ENCODE data around the gene ZIC1.
A peak's percentile ranks its signal among the peaks of the same experiment; 100 is the strongest.

ZIC1 gene

GRCh38 chr3:147413686-147414389 is 4.7 kb downstream of the ZIC1 start:
- H3K36me3 ChIP-seq (ENCODE audit: insufficient read depth, low read depth, low read length): no peaks in the 10 kb centered on the region

GRCh38 chr3:147414390-147415138 is 5.4 kb downstream of the ZIC1 start:
- H3K27me3 ChIP-seq (ENCODE audit: insufficient read depth, low read length): peaks cover 100% of the 10 kb centered on the region
- H3K9me3 ChIP-seq (ENCODE audit: insufficient read depth, low read depth, low read length): no peaks in the 10 kb centered on the region
- no peaks in the 10 kb centered on the region for H3K36me3 ChIP-seq (ENCODE audit: insufficient read depth, low read depth, low read length)
- no peak overlapping the region; the same call in 1 of the 2 replicates for H3K9ac ChIP-seq (ENCODE audit: low read depth, low read length)
- H3K4me3 ChIP-seq (ENCODE audit: low read length): peak overlapping the region; percentile 39; the same call in 1 of the 2 replicates
- peaks cover 12% of the 10 kb centered on the region for H3K4me1 ChIP-seq (ENCODE audit: insufficient read depth, low read length)
- H3K27ac ChIP-seq (ENCODE audit: low read length): no peak overlapping the region

More at GRCh38 chr3:147413686-147414389, 4.7 kb downstream of the ZIC1 start:
- Histone ChIP-seq H3K9me3 (ENCODE audit: insufficient read depth, low read depth, low read length) (no peaks in the 10 kb centered on the region), H3K4me1 (ENCODE audit: insufficient read depth, low read length) (peaks cover 11% of the 10 kb centered on the region), H3K9ac (ENCODE audit: low read depth, low read length) (peak overlapping the region; percentile 28; the same call in 1 of the 2 replicates), H3K4me3 (ENCODE audit: low read length) (peak overlapping the region; percentile 58), H3K27ac (ENCODE audit: low read length) (no peak overlapping the region), H3K27me3 (ENCODE audit: insufficient read depth, low read length) (peaks cover 100% of the 10 kb centered on the region)

GRCh38 chr3:147415286-147415685 is 6.1 kb downstream of the ZIC1 start:
- Histone ChIP-seq H3K4me1 (ENCODE audit: insufficient read depth, low read length) (peaks cover 18% of the 10 kb centered on the region), H3K4me3 (ENCODE audit: low read length) (no peak overlapping the region), H3K9me3 (ENCODE audit: insufficient read depth, low read depth, low read length) (peaks cover 6% of the 10 kb centered on the region; the same call in 1 of the 2 replicates), H3K27me3 (ENCODE audit: insufficient read depth, low read length) (peaks cover 100% of the 10 kb centered on the region), H3K27ac (ENCODE audit: low read length) (no peak overlapping the region), H3K9ac (ENCODE audit: low read depth, low read length) (no peak overlapping the region), H3K36me3 (ENCODE audit: insufficient read depth, low read depth, low read length) (no peaks in the 10 kb centered on the region)

GRCh38 chr3:147415874-147416273 is 6.7 kb downstream of the ZIC1 start:
- no peak overlapping the region for H3K4me3 ChIP-seq (ENCODE audit: low read length)
- H3K36me3 ChIP-seq (ENCODE audit: insufficient read depth, low read depth, low read length): no peaks in the 10 kb centered on the region
- no peak overlapping the region for H3K9ac ChIP-seq (ENCODE audit: low read depth, low read length)
- H3K9me3 ChIP-seq (ENCODE audit: insufficient read depth, low read depth, low read length): peaks cover 10% of the 10 kb centered on the region; the same call in 1 of the 2 replicates
- peaks cover 15% of the 10 kb centered on the region for H3K4me1 ChIP-seq (ENCODE audit: insufficient read depth, low read length)
- peaks cover 100% of the 10 kb centered on the region for H3K27me3 ChIP-seq (ENCODE audit: insufficient read depth, low read length)
- no peak overlapping the region for H3K27ac ChIP-seq (ENCODE audit: low read length)

DNA sequence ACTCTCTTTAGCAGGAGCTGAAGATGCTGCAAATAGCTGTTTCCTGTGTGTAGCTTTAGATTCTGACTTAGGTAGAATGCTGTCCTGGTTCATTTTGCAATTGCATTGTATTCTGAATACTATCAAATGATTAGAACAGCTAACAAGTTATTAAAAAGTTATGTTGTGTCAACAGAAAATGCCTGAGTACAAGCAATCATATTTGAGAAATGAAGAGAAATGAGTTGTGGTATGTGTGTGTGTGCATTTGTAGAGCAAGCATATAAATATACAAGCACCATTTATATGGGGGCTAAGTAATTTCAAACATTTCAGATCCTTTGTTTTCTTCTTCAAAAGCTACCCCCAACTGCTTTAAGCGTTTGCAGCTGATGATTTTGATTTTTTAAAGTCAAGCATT is 7.8 kb downstream of the ZIC1 start:
- peaks cover 100% of the 10 kb centered on the region for H3K27me3 ChIP-seq (ENCODE audit: insufficient read depth, low read length)
- H3K36me3 ChIP-seq (ENCODE audit: insufficient read depth, low read depth, low read length): no peaks in the 10 kb centered on the region
- no peak overlapping the region for H3K27ac ChIP-seq (ENCODE audit: low read length)
- H3K9ac ChIP-seq (ENCODE audit: low read depth, low read length): no peak overlapping the region
- H3K4me3 ChIP-seq (ENCODE audit: low read length): no peak overlapping the region
- peaks cover 10% of the 10 kb centered on the region; the same call in 1 of the 2 replicates for H3K9me3 ChIP-seq (ENCODE audit: insufficient read depth, low read depth, low read length)
- peaks cover 15% of the 10 kb centered on the region for H3K4me1 ChIP-seq (ENCODE audit: insufficient read depth, low read length)

DNA sequence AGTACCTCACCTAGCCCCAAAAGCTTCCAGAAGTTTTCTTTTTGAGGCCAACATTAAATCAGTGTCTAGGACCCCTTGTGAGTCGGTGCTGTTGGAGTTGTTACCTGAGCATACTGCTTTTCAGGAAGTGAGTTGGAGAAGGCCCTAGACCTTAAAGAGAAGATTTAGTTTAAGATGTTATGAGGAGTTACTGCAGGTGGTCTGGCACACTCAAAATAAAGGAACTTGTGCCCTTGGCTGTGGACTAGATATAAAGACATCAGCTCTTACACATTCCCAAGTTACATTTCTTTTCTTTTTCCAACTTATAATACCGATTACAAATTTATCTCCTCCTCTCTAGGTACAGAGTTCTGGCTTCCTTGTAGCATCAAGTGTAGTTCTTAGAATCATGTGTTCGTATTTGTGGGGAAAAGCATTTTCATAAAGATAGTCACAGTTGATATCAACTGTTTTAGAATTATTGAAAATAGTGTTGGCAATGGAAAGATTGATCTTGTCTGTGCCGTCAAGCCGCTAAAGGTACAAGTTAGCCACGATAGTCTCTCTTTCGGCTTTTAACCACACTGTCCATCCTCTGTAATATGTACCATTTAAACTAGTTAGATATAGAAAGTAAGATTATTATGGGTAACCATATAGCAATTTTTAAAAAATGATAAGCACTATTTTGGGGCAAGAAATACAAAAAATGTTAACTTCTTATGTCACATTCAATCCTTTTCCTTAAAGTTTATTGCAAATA is 8.6 kb downstream of the ZIC1 start:
- H3K4me1 ChIP-seq (ENCODE audit: insufficient read depth, low read length): peaks cover 15% of the 10 kb centered on the region
- no peak overlapping the region for H3K27ac ChIP-seq (ENCODE audit: low read length)
- peaks cover 100% of the 10 kb centered on the region for H3K27me3 ChIP-seq (ENCODE audit: insufficient read depth, low read length)
- H3K36me3 ChIP-seq (ENCODE audit: insufficient read depth, low read depth, low read length): no peaks in the 10 kb centered on the region
- H3K9ac ChIP-seq (ENCODE audit: low read depth, low read length): no peak overlapping the region
- H3K4me3 ChIP-seq (ENCODE audit: low read length): no peak overlapping the region
- peaks cover 10% of the 10 kb centered on the region; the same call in 1 of the 2 replicates for H3K9me3 ChIP-seq (ENCODE audit: insufficient read depth, low read depth, low read length)

DNA sequence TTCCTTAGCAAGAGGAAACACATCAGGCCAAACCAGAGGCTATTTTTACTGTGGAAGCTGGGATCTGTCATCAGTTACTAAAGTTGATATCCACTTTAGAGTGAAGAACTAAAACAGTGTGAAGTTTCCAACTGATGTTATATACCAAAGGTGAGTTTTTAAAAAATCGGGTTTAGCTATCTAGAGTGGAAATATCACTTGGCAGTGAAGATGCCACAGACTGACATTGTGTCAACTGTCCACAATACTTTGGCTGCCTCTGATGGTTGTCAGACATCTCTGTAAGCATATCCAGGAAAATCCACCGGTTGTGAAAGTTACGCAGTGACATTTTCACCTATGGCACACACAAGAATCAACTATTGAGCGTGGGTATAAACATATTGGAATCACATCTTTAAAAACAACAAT is 9.2 kb downstream of the ZIC1 start:
- Histone ChIP-seq H3K9ac (ENCODE audit: low read depth, low read length) (no peak overlapping the region), H3K4me1 (ENCODE audit: insufficient read depth, low read length) (peaks cover 13% of the 10 kb centered on the region), H3K27ac (ENCODE audit: low read length) (no peak overlapping the region), H3K27me3 (ENCODE audit: insufficient read depth, low read length) (peaks cover 100% of the 10 kb centered on the region), H3K9me3 (ENCODE audit: insufficient read depth, low read depth, low read length) (peaks cover 10% of the 10 kb centered on the region; the same call in 1 of the 2 replicates), H3K36me3 (ENCODE audit: insufficient read depth, low read depth, low read length) (no peaks in the 10 kb centered on the region), H3K4me3 (ENCODE audit: low read length) (peak overlapping the region; percentile 69; the same call in 1 of the 2 replicates)

DNA sequence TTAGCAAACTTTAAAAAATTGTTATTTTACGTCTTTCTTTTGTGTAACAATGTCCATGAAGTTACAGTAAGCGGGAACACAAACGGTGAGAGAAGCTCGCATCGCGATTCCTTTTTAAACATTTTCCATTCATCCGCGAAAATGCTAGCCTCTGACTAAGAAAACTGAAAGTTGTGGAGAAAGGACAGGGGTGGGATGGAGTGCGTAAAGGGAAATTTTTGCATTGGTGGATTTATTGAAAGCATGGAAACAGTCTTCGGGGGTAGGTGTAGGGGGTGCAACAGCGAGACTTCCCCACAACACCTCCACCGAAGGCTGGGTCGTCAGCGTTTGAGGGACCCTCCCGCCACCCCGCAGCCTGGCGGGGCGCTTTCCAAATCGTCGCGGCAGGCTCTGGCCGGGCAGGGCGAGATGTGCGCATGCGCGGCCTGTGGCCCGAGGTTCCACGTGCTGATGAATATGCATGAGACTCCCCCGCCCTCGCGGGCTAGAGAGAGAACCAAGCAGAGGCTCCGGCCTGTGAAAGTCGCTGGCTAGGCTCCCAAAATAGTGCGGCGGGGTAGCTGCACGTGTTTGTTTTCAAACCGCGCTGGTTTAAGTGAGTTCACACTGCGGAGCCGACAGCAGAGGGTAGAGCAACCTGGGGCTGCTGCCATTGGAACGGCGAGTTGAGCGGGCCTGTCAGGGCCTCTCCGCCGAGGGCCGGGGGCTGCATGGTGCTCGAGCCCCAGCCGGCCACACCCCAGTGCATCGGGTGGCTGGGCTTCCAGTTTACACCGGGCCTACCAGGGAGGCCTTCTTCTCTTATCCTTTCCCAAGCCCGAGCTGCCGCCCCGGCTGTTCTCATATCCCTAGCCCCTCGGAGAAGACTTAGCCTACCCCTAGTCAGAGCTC is 9.9 kb downstream of the ZIC1 start:
- H3K4me1 ChIP-seq (ENCODE audit: insufficient read depth, low read length): peaks cover 10% of the 10 kb centered on the region
- H3K27me3 ChIP-seq (ENCODE audit: insufficient read depth, low read length): peaks cover 100% of the 10 kb centered on the region
- peak overlapping the region; percentile 69 for H3K4me3 ChIP-seq (ENCODE audit: low read length)
- no peaks in the 10 kb centered on the region for H3K36me3 ChIP-seq (ENCODE audit: insufficient read depth, low read depth, low read length)
- peaks cover 10% of the 10 kb centered on the region; the same call in 1 of the 2 replicates for H3K9me3 ChIP-seq (ENCODE audit: insufficient read depth, low read depth, low read length)
- H3K27ac ChIP-seq (ENCODE audit: low read length): no peak overlapping the region
- H3K9ac ChIP-seq (ENCODE audit: low read depth, low read length): no peak overlapping the region

DNA sequence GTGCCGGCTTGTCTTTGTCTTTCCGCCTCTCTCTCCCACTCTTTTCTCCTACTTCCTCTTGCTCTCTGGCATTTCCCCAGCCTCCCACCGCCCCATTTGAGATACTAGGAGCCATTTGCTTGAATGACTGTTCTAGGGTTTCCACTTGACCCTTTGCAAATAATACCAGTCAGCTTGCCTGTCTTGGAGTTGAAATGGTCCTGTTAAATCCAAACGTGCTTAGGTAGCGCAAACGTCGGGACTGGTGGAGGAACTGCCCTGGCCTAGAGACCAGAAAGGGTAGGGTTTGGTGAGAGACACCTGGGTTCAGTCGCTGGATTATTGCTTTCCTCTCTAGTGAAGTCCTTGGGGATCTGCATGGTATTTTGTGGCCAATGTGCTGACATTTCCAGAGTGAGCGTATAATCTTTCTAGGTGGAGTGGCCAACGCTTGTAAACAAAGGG is 10.6 kb downstream of the ZIC1 start:
- peaks cover 100% of the 10 kb centered on the region for H3K27me3 ChIP-seq (ENCODE audit: insufficient read depth, low read length)
- no peak overlapping the region for H3K9ac ChIP-seq (ENCODE audit: low read depth, low read length)
- H3K4me3 ChIP-seq (ENCODE audit: low read length): peak overlapping the region; percentile 69
- H3K36me3 ChIP-seq (ENCODE audit: insufficient read depth, low read depth, low read length): no peaks in the 10 kb centered on the region
- peaks cover 12% of the 10 kb centered on the region for H3K4me1 ChIP-seq (ENCODE audit: insufficient read depth, low read length)
- peaks cover 10% of the 10 kb centered on the region; the same call in 1 of the 2 replicates for H3K9me3 ChIP-seq (ENCODE audit: insufficient read depth, low read depth, low read length)
- no peak overlapping the region for H3K27ac ChIP-seq (ENCODE audit: low read length)

GRCh38 chr3:147420353-147421183 is 11.4 kb downstream of the ZIC1 start:
- Histone ChIP-seq H3K9me3 (ENCODE audit: insufficient read depth, low read depth, low read length) (peaks cover 10% of the 10 kb centered on the region; the same call in 1 of the 2 replicates), H3K27ac (ENCODE audit: low read length) (no peak overlapping the region), H3K9ac (ENCODE audit: low read depth, low read length) (no peak overlapping the region), H3K4me1 (ENCODE audit: insufficient read depth, low read length) (peaks cover 15% of the 10 kb centered on the region), H3K4me3 (ENCODE audit: low read length) (peak overlapping the region; percentile 69), H3K27me3 (ENCODE audit: insufficient read depth, low read length) (peaks cover 100% of the 10 kb centered on the region), H3K36me3 (ENCODE audit: insufficient read depth, low read depth, low read length) (no peaks in the 10 kb centered on the region)
